Smooth muscle cell (in vitro differentiated cells): ENCODE results near the gene NTRK1. TPM values are rescaled to one million over a fixed set of nuclear protein-coding genes. Genes with fewer than 3 reads are reported as not detected.

Experiments used
- DNase-seq: peaks from one replicate; lab custom pipeline; 2025; ENCODE audit not compliant: unreplicated experiment; lab: John Stamatoyannopoulos, UW
- H2AFZ ChIP-seq: fragments of 200-600 bp; sonication (generic); 2 replicates; pipeline ENCODE4 v1.6.0; 2016; ENCODE audit warnings: antibody characterized with exemption, low read depth, mild to moderate bottlenecking
- H3F3A ChIP-seq: fragments of 200-600 bp; sonication (generic); 2 replicates; pipeline ENCODE4 v1.6.0; 2017; ENCODE audit warnings: antibody characterized with exemption, low read depth
- H3K27ac ChIP-seq: fragments of 200-600 bp; sonication (generic); 2 replicates; pipeline ENCODE4 v1.5.1; 2016; ENCODE audit warnings: low read depth, mild to moderate bottlenecking
- H3K27me3 ChIP-seq: fragments of 200-600 bp; sonication (generic); 2 replicates; pipeline ENCODE4 v1.6.1; 2016; ENCODE audit warnings: low read depth, mild to moderate bottlenecking
- H3K36me3 ChIP-seq: fragments of 200-600 bp; sonication (generic); 2 replicates; pipeline ENCODE4 v1.5.1; 2016; ENCODE audit warnings: low read depth
- H3K4me1 ChIP-seq: fragments of 200-600 bp; sonication (generic); 2 replicates; pipeline ENCODE4 v1.5.1; 2016; ENCODE audit warnings: low read depth
- H3K4me2 ChIP-seq: fragments of 200-600 bp; sonication (generic); 2 replicates; pipeline ENCODE4 v1.6.0; 2016; ENCODE audit warnings: mild to moderate bottlenecking
- H3K4me3 ChIP-seq: fragments of 200-600 bp; sonication (generic); 2 replicates; pipeline ENCODE4 v1.5.1; 2016; ENCODE audit warnings: mild to moderate bottlenecking
- H3K79me2 ChIP-seq: fragments of 200-600 bp; sonication (generic); 2 replicates; pipeline ENCODE4 v1.6.0; 2016; ENCODE audit warnings: low read depth, mild to moderate bottlenecking
- H3K9ac ChIP-seq: fragments of 200-600 bp; sonication (generic); 2 replicates; pipeline ENCODE4 v1.6.0; 2016; ENCODE audit warnings: low read depth
- H3K9me3 ChIP-seq: fragments of 200-600 bp; sonication (generic); replicated peaks from 2 replicates; pipeline ENCODE4 v1.5.1; 2016; ENCODE audit warnings: low read depth
- H4K20me1 ChIP-seq: fragments of 200-600 bp; sonication (generic); 2 replicates; pipeline ENCODE4 v1.6.0; 2016; ENCODE audit warnings: low read depth
- CTCF ChIP-seq: fragments of 200-600 bp; sonication (generic); IDR thresholded peaks from 2 replicates; pipeline ENCODE4 v1.5.1; 2017; ENCODE audit warnings: borderline replicate concordance, mild to moderate bottlenecking, antibody characterized with exemption; ENCODE audit not compliant: insufficient read depth, poor library complexity, severe bottlenecking
- WGBS: methylation state at CpG from one replicate; pipeline ENCODE4 v1.1.7; 2016; ENCODE audit warnings: low lambda C conversion rate; 5-methylcytosine and 5-hydroxymethylcytosine counted together
- polyA plus RNA-seq: library from polyadenylated mRNA; unstranded; fragments of >200 nt; fragmentation: Nextera tagmentation; extraction: Ambion mirVana; gene quantifications from 2 replicates; pipeline ENCODE4 v1.2.1, GENCODE V29; 2016
- total RNA-seq: library from RNA; depleted of rRNA; stranded (reverse); fragments of >200 nt; gene quantifications from 2 replicates; pipeline ENCODE4 v1.2.3, GENCODE V29; 2014

Gene NTRK1
- total and polyA plus RNA-seq, 2 experiments from 2014 or later, result 0.85 to 3.6 TPM

GRCh38 chr1:156881101-156881500, 20.4 kb downstream of the NTRK1 start:
- 85% methylated on average over 10 of the region's 10 CpGs for WGBS
- H3K9ac ChIP-seq, result no peak overlapping the region
- TF ChIP-seq CTCF, result no peak
- H3K36me3 ChIP-seq, result no peaks in the 10 kb centered on the region
- peaks cover 8% of the 10 kb centered on the region for H3K27me3 ChIP-seq
- no peak overlapping the region for H3K4me3 ChIP-seq
- H4K20me1 ChIP-seq, result no peaks in the 10 kb centered on the region
- H3K27ac ChIP-seq, result no peak overlapping the region
- DNase-seq, result no peak
- no peaks in the 10 kb centered on the region for H3F3A ChIP-seq
- H3K4me1 ChIP-seq, result peaks cover 7% of the 10 kb centered on the region
- no peak overlapping the region for H3K4me2 ChIP-seq
- H3K79me2 ChIP-seq, result no peaks in the 10 kb centered on the region
- no peak overlapping the region for H2AFZ ChIP-seq
- H3K9me3 ChIP-seq, result no peaks in the 10 kb centered on the region

GRCh38 chr1:156881663-156882062, 21.0 kb downstream of the NTRK1 start:
- Histone ChIP-seq H3F3A (no peaks in the 10 kb centered on the region), H3K27me3 (peaks cover 5% of the 10 kb centered on the region), H3K4me1 (peaks cover 12% of the 10 kb centered on the region), H3K4me3 (no peak overlapping the region), H3K27ac (no peak overlapping the region), H3K9ac (no peak overlapping the region), H3K4me2 (no peak overlapping the region), H2AFZ (no peak overlapping the region), H4K20me1 (no peaks in the 10 kb centered on the region), H3K36me3 (no peaks in the 10 kb centered on the region), H3K9me3 (no peaks in the 10 kb centered on the region), H3K79me2 (no peaks in the 10 kb centered on the region)
- 86% methylated on average over 4 of the region's 4 CpGs for WGBS
- TF ChIP-seq CTCF, result no peak
- no peak for DNase-seq

GRCh38 chr1:156882543-156882942, 21.9 kb downstream of the NTRK1 start:
- no peak overlapping the region for H3K4me3 ChIP-seq

More at GRCh38 chr1:156882543-156882942, 21.9 kb downstream of the NTRK1 start:
- no peak for TF ChIP-seq CTCF
- Histone ChIP-seq H3K27ac (no peak overlapping the region), H4K20me1 (no peaks in the 10 kb centered on the region), H3K4me2 (no peak overlapping the region), H3K79me2 (no peaks in the 10 kb centered on the region), H3K4me1 (peaks cover 12% of the 10 kb centered on the region), H3K9me3 (no peaks in the 10 kb centered on the region), H3K9ac (no peak overlapping the region), H2AFZ (no peak overlapping the region), H3K36me3 (no peaks in the 10 kb centered on the region), H3K27me3 (peaks cover 5% of the 10 kb centered on the region), H3F3A (no peaks in the 10 kb centered on the region)
- 78% methylated on average over 3 of the region's 3 CpGs for WGBS
- no peak for DNase-seq
